ENCODE data around the gene HEPHL1.
"Not testable (repeated sequence)": the region's sequence is repeated elsewhere in the genome, so short reads cannot be mapped to it uniquely, and the experiment has no call there.

The HEPHL1 gene

DNA sequence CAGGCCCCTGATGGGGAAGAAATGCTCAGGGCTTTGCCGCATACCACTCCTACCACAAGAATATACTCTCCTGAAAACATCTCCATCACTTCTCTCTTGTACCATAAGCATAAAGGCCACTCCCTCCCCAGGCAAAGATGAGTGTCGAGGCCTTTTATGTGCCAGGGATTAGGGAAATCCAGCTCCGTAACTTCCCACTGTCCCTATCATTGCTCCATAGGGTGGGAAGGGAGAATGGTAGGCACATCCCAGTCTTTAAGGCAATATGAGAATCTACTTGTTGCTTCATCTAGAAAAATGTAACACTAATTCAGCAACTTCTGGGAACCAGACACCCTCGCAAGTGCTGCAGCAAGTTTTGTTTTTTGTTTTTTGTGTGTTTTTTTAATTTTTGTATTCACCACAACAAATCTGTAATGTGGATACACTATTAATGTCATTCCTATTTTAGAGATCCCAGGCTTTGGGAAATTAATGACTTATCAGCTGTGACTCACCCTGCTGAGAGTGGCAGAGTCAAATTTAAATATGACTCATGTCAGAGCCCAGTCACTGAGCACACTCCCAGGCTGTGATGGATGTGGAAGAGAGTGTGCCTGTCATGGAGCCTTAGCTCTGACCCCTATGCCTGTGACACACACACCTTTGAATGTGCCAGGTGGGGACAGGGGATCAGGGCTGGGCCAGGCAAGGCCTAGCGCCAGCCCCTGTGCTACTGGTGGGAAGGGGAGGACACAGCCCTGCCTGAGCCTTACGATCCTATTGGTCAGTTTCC lies 130.9 kb downstream of the HEPHL1 start:
- peak; percentile 73 for DNase-seq

DNA sequence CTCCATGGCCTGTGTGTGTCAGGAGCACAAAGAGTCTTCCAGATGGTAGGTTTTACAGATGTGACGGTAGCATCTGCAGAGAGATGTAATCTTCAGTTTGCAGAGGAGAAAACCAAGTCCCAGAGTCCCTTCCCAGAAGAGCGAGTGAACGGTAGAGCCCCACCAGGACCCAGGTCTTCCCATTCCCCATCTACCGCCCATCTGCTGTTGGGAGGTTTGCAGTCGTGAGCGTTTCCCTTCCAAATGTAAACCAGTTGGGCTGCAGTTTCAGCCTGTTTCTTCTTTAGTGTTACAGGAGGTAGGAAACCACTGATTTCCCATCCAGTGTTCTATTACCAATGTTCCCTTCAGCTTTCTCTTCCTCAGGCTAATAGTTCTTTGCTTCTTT lies 131.5 kb downstream of the HEPHL1 start:
- no peak for DNase-seq

DNA sequence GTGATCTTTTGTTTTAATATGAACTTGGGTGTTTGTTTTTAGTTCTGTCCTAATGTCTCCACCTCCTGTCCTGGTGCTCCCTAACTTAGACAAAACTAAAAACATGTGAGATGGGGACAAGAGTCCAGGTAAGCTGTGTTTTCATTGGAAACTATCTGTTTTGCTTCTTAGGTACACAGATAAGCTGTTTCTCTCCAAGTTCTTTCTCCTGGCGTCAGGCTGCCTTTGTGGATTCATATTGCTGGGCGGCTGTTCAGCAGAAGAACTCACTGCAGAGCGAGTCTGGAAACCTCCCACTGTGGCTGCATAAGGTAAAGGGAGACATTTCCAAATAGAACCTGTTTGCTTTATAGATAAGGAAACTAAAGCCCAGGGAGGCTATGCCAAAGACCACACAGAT lies 132.2 kb downstream of the HEPHL1 start:
- no peak for DNase-seq

DNA sequence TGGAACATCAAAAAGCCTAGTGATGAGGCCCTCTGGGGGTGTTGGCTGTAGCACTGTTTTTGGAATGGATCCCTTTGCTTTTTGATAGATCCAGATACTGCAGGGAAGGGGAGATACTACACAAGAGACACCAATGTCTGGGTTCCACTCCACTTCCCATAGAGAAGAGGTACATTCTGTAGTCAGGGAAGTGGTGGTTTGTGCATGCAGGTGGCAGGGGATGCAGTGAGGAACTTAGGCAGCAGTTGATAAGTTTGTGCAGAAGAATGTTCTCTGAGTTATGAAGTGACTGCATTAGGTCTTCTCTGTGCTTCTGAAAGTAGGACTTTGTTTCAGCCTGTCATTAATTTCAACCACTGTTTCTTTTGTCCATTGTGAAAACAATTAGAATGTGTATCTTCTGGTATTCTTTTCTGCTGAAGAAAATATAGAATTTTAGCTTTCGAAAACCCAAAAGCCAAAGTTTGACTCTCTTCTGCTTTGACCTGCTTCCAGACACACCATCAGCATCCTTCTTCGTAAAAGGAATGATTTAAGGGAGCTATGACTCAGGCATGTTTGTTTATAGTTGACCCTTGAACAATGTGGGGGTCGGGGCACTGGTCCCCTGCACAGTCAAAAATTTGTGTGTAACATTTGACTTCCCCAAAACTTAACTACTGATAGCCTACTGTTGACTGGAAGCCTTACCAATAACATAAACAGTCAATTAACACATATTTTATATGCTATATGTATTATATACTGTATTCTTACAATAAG lies 133.1 kb downstream of the HEPHL1 start:
- no peak for DNase-seq

DNA sequence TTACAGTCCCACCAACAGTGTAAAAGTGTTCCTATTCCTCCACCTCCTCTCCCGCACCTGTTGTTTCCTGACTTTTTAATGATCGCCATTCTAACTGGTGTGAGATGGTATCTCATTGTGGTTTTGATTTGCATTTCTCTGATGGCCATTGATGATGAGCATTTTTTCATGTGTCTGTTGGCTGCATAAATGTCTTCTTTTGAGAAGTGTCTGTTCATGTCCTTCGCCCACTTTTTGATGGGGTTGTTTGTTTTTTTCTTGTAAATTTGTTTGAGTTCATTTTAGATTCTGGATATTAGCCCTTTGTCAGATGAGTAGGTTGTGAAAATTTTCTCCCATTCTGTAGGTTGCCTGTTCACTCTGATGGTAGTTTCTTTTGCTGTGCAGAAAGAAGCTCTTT lies 136.2 kb downstream of the HEPHL1 start:
- not testable (repeated sequence) for DNase-seq
